ENCODE measurements around the gene LRRC15.

DNA sequence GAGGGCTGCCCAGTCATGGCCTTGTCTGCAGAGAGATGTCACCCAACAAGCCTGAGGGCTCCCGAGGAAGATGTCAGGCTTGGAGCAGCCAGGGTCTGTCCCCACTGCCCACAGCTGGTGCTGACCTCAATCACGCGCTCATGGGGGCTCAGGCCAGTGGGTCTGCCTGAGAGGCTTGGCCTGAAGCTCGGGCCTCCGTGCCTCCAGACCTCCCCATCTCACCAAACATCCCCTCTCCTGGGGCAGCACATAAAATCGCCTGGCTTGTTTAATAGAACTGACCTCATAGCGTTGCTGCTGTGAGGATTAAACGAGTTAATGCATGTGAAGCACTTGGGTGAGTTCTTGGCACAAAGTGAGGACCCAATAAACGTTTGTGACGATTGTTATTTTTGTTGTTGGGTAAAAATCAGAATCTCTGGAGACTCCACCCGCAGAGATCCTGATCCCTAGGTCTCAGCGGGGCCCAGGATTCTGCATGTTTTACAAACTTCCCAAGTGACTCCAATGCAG is 3.5 kb downstream of the LRRC15 start:
- TF ChIP-seq EZH2phosphoT487 (IDR thresholded peaks at IDR 0.05; ENCODE audit: insufficient read depth, low read depth) (no peak), EZH2 (IDR thresholded peaks at IDR 0.05; ENCODE audit: insufficient read depth, poor library complexity, severe bottlenecking) (no peak)

All from GM23248 (cell line).